Skeletal muscle cell (primary cell): ENCODE results near the gene SSNA1.
A peak's percentile ranks its signal among the peaks of the same experiment; 100 is the strongest.

Experiments used
- DNase-seq: peaks from one replicate; pipeline ENCODE4 v3.0.0-alpha.2; 2010; ENCODE audit warnings: low read depth
- H3K4me3 ChIP-seq: 2 replicates; pipeline ENCODE4 v1.5.1; 2011; ENCODE audit warnings: low read depth, mild to moderate bottlenecking, control low read depth, low read length, moderate library complexity

SSNA1 gene, protein sequence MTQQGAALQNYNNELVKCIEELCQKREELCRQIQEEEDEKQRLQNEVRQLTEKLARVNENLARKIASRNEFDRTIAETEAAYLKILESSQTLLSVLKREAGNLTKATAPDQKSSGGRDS

DNA sequence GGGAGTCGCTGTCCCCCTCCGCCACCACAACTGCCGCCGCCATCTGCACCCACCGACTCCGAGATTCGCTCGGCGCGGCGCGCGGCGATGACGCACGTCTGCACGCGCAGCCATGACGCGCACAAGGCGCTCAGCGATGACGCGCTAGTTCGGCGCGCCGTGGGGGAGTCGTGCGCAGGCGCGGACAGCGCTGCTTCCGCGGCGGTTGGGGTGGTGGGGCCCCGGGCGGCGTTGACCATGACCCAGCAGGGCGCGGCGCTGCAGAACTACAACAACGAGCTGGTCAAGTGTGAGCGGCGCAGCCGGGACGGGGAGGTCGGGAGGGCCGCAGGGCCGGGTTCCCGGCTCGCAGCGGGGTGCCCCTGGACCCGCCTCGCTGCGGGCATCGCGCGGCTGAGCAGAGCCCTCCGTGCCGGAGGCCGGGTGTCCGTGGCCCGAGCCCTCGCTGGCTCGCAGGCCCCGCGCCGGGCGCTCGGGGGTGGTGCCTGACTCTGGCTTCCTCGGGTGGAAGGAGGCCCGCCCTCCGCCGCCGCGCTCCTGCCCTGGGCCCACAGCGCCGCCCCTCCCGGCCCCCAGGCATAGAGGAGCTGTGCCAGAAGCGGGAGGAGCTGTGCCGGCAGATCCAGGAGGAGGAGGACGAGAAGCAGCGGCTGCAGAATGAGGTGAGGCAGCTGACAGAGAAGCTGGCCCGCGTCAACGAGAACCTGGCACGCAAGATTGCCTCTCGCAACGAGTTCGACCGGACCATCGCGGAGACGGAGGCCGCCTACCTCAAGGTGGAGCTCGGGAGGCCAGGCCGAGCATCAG is at the start of gene SSNA1, which contains the start of gene ANAPC2:
TSS of gene SSNA1 (plus strand) at position 187 of the 807 bp plus-strand sequence. CDS start at position 238, 51 bp downstream.
TSS of gene ANAPC2 (minus strand) at position 71 of the 807 bp plus-strand sequence. CDS start at position 43, 28 bp downstream.
- peak within 1 kb of the TSS; percentile 98 for H3K4me3 ChIP-seq

DNA sequence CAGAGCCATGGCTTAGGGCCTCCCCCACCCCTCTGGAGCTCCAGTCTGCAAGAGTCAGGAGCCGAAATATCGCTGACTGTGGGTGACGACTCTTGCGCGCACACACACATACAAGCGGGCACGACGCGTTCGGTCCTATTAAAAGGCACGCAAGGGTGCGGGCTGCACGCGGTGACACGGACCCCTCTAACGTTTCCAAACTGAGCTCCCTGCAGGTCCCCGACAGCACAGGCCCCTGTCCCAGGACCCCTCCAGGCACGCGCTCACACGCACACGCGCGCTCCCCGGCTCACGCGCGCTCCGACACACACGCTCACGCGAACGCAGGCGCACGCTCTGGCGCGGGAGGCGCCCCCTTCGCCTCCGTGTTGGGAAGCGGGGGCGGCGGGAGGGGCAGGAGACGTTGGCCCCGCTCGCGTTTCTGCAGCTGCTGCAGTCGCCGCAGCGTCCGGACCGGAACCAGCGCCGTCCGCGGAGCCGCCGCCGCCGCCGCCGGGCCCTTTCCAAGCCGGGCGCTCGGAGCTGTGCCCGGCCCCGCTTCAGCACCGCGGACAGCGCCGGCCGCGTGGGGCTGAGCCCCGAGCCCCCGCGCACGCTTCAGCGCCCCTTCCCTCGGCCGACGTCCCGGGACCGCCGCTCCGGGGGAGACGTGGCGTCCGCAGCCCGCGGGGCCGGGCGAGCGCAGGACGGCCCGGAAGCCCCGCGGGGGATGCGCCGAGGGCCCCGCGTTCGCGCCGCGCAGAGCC is 49.6 kb upstream of the SSNA1 start, which contains the start of gene GRIN1:
TSS of gene GRIN1 (plus strand) at position 433 of the 746 bp plus-strand sequence. CDS start 333 bp downstream, outside the sequence.
- no peak within 1 kb of the TSS for H3K4me3 ChIP-seq
- DNase-seq, result no peak

More for the DNA sequence above, at the start of gene SSNA1, which contains the start of gene ANAPC2:
- peak; percentile 78 for DNase-seq

DNA sequence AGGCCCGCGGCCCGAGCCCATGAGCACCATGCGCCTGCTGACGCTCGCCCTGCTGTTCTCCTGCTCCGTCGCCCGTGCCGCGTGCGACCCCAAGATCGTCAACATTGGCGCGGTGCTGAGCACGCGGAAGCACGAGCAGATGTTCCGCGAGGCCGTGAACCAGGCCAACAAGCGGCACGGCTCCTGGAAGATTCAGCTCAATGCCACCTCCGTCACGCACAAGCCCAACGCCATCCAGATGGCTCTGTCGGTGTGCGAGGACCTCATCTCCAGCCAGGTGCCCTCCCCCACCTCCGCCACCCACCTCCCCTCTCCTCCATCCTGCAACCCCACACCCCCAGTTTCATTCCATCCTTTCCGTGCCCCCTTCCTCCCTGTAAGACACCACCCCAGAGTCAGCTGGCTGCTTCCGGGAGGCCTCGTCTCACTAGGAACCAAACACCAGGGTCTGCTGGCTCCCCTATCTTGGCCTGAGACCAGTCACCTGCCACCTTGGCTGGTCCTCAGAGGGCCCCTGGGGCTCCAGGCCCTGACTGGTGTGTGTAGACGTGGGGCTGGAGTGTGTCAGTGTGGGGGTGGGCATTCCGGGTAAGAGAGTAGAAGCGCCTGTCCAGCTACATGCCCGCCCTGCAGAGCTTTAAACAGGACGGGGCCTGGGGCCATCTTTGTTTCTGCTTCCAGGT is 48.9 kb upstream of the SSNA1 start:
- H3K4me3 ChIP-seq, result no peak overlapping the region

DNA sequence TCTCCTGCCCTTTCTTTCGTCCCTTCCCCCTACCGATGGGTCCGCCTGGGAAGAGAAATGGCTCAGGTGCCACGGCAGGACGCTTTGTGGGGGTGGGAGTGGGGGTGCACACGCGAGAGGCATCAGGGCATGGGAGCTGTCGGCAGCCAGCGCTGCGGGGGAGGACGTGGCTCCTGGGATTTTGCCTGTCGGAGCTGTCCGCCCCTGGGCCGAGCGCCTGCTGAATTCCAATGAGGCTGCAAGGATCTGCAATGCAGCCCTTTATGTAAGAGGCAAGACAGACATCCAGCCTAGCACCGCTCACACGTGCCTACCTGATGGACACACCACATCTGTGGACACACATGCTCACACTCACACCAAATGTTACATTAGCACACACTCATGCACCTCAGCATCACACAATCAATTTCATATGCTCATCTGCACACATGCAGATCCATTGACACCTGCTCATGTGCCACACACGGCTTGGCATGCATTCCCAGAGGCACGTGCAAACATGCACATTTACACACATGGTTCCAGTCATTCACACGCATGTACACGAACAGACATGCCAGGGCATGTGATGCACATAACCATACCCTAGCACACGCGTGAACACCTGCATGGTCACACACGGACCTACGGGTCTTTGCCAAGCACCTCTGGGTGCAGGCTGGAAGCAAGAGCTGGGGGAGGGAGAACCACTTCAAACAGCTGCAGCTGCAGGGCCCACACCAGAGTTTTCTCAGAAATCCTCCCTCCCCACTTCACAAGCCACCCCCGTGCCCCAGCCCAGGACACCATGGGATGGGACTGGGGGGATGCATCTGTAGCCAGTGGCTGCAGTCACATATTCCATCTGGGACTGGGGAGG is 48.1 kb upstream of the SSNA1 start:
- H3K4me3 ChIP-seq, result no peak overlapping the region
- no peak for DNase-seq

More for the DNA sequence above, 48.9 kb upstream of the SSNA1 start:
- DNase-seq, result no peak

DNA sequence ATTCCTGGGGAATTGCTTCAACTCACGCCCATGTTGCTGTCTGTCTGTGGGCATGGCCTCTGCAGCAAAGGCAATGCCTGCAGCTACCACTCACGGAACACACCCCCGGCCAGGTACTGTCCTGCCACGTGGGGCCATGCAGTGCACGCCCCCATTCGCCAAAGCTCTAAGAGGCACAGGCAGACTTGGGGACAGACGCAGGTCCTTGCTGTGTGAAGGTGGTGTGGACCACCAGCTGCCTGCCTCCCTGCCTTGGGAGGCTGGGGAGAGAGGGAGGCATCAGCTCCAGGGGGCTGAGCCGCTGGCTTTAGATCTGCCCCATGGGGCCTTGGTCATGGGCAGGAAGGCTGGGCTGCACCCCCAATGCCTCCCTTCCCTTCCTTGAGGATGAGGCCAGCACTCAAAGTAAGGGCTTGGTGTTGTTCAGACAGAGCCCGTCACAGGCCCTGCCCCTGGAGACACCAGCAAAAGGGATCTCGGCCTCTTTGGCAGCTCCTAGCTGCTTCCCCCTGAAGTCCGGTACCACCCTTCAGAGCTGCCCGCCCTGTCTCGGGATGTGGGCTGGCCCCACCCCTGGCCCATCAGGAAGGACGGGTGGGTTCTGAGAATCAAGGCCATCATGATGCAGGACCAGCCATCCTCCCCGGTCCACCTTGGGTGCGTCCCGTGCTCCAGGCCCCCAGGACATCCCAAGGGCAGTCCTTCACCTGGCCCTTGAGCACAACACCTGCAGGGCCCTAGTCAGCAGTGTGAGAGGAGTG is 47.2 kb upstream of the SSNA1 start:
- no peak for DNase-seq
- no peak overlapping the region for H3K4me3 ChIP-seq

DNA sequence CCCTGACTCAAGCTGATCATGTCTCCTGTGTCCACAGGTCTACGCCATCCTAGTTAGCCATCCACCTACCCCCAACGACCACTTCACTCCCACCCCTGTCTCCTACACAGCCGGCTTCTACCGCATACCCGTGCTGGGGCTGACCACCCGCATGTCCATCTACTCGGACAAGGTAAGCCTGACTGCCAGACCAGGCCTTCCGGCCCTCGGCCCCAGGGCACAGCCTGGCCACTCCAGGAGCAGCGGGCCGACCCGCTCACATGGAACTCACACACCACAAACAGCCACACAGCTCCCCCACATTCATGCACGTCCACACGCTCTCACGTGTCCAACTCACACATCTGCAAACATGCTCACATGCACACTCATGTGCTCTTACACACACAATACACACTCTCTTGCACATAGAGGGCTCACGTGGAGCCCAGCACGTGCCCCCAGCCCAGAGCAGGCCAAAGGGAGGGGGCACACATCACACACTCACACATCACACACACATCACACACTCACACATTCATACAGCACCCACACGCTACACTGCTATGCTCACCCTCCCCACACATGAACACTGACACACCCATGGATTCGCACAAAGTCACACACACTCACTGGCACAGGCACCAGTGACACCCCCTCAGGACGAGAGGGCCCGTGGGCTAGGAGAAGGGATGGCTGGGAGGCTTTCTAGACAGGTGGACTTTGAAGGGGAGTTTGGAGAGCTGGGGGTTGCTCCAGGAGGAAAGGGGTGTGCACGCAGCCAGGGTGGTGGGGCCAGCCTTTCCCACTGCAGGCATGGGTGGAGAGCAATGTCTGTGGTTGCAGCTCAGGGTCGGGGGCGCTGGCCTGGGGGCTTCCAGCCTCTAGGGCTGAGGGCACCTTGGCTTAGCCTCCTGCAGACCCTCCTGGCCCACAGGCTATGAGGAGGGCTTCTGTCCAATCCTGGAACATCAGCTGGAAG is 46.2 kb upstream of the SSNA1 start:
- H3K4me3 ChIP-seq, result no peak overlapping the region
- no peak for DNase-seq

DNA sequence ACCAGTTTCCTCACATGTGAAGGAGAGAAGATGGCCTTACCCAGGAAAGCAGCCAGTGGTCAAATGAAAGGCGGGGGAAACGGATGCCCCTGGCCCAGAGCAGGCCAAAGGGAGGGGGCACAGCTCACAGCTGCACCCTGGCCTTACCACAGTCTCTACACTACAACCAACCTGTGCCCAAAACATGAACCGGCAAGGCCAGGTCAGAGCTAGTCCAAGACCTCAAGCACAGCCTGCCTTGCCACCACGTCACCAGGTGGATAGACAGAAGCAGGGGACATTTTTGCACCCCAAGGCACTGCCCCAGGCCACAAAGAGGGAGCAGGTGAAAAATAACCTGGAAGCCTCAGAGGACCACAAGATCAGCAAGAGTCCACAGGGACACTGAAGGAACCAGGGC is 45.0 kb upstream of the SSNA1 start:
- no peak for DNase-seq
- no peak overlapping the region for H3K4me3 ChIP-seq

DNA sequence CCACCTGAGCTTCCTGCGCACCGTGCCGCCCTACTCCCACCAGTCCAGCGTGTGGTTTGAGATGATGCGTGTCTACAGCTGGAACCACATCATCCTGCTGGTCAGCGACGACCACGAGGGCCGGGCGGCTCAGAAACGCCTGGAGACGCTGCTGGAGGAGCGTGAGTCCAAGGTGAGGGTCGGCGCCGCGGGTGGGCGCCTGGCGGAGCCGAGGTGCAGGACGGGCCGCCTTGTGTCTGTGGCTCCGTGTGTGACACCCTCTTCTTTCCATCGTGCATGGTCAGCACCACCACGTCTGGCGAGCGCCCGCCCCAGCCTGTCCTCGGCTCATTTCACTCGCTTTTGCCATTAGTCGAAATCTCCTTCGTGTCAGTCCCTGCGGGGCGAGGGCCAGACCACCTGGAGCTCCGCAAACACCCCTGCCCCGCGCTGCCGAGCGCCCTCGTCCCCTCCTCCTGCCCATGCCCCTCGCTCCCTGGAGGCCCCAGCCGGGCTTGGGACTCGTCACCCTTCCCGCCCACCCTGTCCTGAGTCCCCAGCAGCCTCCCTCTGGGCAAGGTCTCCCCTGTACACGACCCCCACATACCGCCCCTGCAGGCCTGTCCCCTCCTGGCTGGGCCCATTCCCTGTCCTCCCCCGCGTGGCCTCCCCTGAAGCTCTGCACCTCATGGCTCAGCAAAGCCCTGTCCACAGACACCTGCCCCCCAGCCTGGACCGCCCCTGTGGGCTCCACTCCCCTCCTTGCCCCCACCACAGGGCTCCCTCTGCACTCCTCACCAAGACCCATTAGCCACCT is 42.5 kb upstream of the SSNA1 start:
- DNase-seq, result no peak
- no peak overlapping the region for H3K4me3 ChIP-seq

DNA sequence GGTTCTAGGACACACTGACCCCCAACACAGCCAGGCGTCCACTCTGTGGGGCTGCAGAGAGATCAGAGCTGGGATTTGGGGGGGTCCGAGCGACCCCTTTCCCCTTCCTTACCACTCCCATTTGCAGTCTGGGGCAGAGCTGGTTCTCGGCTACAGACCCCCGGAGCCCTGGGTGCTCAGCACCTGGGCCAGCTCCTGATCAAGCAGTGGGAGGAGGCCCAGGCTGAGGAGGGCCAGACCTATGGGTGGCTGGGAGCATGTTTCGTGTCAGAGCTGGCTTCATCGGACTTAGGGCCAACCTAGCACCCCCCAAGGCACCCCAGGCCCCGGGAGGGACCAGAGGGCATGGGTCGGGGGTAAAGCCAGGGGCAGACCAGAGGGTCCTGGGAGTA is 42.0 kb upstream of the SSNA1 start:
- no peak overlapping the region for H3K4me3 ChIP-seq
- no peak for DNase-seq

DNA sequence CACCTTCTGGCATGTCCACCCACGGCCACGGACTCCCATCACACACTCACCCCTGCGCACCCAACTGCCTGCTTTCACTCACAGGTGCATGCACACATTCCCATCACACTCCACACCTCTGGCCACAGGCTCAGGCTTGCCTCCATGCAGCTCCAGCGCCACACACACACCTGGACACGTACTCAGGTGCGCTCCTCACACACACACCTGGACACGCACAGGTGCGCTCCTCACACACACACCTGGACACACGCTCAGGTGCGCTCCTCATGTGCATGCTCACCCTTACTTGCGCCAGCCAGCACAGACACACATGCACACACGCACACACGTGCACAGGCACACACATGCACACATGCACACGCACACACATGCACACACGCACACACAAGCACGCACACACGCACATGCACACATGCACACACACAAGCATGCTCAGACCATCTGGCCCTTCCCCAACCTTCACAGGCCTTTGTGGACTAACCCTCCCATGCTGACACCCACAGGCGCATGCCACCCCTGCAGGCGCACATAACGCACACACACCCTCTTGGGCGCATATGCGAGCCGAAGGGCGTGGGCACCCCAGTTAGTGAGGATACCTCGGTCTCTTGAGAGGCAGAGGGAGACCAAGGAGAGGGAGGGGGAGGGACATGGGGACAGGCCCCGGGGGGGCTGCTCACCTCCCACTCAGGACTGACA is 41.2 kb upstream of the SSNA1 start:
- no peak for DNase-seq
- H3K4me3 ChIP-seq, result no peak overlapping the region

DNA sequence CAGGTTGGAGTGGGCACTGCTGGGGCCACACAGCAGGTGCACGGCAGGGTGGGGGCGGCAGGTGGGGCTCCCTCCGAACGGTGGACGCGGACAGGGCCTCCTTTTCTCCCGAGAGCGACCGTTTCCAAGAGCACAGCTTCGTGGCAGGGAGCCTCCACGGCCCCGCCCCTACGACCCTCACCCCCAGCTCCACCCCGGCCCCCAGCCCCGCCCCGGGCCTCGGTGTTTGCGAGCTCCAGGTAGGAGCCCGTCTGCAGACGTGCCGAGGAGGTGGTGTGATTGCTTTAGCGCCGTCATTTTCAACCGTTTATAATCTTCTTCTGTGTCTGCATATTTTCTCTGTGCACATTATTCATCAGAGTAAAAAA is 40.7 kb upstream of the SSNA1 start:
- no peak for DNase-seq
- no peak overlapping the region for H3K4me3 ChIP-seq

DNA sequence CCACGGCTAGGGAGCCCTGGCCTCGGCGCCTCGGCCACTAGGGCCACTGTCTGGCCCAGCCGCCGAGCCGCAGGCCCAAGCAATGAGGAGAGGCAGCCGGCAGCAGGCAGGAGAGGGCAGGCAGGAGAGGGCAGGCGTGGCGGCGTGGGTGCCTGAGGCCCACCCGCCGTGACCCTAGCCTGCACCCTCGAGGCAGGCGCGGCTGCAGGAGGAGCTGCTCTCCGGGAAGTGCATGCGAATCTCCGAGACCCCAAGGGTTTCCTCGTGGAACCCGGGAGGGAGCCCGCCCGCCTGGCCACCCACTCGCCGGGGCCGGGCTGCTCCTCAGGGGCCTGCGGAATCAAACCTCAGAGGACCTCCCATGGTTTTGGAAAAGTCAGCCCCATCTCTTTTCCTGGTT is 40.2 kb upstream of the SSNA1 start:
- no peak overlapping the region for H3K4me3 ChIP-seq
- DNase-seq, result no peak

DNA sequence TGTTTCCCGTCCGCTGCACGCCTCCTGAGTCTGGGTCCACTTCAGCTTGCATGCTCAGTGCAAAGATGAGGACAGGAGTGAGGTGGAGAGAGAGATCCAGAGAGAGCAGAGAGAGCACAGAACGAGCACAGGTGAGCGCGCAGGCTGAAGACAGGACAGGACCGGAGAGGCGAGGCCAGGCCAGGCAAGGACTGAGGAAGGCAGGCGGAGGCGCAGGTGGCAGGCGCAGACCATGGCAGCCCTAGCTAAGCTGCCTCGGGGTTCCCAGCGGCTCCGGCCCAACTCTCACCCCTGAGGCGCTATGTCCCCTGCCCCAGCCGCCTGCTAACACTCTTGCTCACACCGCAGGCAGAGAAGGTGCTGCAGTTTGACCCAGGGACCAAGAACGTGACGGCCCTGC is 39.8 kb upstream of the SSNA1 start:
- DNase-seq, result no peak
- H3K4me3 ChIP-seq, result no peak overlapping the region

DNA sequence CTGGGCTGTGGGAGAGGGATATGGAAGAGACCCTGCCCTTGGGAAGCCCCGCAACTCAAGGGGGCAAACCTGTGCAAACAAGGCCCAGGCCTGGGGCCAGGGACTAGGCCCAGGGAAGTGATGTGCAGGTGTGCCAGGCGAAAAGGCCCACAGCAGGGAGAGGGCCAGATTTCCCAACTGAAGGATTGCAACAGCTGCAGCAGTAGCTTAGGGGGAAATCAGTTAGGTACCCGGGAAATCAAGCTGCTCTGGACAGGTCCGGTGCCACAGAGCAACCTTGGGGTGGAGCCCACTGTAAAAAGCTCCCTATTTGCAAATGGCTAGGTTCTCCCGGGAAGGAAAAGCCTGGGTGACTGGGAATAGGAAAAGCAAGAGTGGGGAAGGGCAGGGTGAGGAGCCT is 39.1 kb upstream of the SSNA1 start:
- no peak for DNase-seq
- H3K4me3 ChIP-seq, result no peak overlapping the region

DNA sequence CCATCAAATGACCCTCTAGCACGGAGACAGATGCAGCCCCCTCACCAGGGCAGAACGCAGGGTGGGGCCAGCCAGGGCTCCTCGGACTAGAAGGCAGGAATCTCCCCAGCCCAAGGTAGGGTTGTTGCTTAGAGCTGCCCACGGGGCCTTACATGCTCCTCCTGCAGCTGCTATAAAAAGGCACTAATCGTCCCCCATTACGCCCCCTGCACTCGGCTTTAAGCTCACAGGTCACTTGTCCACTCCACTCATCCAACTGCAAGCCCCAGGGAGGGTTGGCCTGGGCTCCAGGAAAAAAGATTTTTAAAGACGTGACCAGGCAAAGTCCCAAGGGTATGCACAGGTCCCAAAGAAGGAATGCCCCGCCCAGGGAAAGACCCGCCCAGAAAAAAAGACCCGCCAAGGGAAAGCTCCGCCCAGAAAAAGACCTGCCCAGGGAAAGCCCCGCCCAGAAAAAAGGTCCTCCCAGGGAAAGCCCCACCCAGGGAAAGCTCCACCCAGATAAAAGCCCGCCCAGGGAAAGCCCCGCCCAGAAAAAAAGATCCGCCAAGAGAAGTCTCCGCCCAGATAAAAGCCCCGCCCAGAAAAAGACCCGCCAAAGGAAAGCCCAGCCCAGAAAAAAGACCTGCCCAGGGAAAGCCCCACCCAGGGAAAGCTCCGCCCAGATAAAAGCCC is 38.4 kb upstream of the SSNA1 start:
- no peak for DNase-seq

More for the DNA sequence above, 38.4 kb upstream of the SSNA1 start:
- no peak overlapping the region for H3K4me3 ChIP-seq
